Left kidney (tissue), 2 donors: ENCODE results near the gene ARHGAP35. TPM values are rescaled to one million over a fixed set of nuclear protein-coding genes. Genes with fewer than 3 reads are reported as not detected.
A peak's percentile ranks its signal among the peaks of the same experiment; 100 is the strongest.
"Not testable (repeated sequence)": the region's sequence is repeated elsewhere in the genome, so short reads cannot be mapped to it uniquely, and the experiment has no call there.

Source experiments
- DNase-seq: peaks from one replicate; pipeline ENCODE4 v3.0.0-alpha.2; 2013
- polyA plus RNA-seq: library from polyadenylated mRNA; unstranded; fragments of 120-200 nt; gene quantifications from one replicate; pipeline ENCODE4 v1.2.1, GENCODE V29; 2013; ENCODE audit not compliant: insufficient read length

Gene ARHGAP35
- polyA plus RNA-seq, 1 donor: 51.4 TPM

DNA sequence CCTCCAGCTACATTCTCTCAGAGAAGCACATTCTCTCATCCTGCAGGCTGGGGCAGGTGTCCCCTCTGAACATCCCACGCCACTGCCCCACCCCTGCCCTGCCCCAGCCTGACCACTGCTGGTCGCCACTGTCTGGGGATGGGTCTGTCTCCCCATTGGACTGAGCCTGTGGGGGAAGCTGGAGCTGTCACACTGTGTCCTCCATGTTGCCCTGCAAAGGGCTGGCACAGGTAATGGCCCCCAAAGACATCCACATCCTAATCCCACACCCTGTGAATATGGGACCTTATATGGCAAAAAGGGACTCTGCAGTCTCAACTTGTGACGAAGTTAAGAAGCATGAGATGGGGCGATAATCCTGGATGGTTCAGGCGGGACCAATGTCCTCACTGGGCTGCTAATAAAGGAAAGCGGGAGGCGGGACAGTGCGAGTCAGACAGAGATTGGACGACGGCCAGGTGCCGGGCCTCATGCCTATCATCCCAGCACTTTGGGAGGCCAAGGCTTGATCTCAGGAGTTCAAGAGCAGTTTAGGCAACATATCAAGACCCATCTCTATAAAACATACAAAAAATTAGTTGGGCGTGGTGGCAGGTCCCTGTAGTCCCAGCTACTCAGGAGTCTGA is 19.2 kb upstream of the ARHGAP35 start:
- DNase-seq: no peak

DNA sequence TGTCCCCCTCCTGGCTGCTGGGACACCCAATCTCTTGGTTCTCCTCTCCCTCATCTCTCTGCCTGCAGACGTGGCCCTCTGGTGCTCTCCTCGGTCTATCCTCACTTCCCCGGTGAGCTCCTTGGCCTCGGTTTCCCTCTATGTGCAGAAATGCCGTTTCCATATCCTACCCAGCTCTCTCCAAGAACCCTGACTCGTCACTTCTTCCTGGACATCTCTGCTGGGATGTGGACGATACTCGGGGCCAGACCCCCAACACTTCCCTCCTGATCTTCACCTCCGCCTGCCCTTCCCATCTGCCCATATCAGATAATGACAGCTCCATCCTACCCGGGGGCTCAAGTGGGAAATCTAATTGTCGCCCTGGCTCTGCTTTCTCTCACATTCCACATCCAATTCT is 18.0 kb upstream of the ARHGAP35 start:
- DNase-seq: no peak

DNA sequence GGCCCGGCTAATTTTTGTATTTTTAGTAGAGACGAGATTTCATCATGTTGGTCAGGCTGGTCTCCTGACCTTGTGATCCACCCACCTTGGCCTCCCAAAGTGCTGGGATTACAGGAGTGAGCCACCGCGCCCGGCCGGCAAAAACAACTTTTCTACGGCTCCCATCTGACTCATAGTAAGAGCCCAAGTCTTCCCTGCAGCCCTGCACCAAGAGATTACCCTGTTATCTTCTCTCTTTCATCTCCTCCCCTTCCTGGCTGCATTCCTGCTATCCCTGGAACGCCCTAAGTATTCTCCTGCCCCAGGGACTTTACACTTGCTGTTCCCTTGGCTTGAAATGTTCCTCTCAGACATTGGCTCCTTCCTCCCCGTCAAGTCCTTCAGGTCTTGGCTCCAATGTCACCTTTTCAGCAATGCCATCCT is 16.7 kb upstream of the ARHGAP35 start:
- DNase-seq: no peak

DNA sequence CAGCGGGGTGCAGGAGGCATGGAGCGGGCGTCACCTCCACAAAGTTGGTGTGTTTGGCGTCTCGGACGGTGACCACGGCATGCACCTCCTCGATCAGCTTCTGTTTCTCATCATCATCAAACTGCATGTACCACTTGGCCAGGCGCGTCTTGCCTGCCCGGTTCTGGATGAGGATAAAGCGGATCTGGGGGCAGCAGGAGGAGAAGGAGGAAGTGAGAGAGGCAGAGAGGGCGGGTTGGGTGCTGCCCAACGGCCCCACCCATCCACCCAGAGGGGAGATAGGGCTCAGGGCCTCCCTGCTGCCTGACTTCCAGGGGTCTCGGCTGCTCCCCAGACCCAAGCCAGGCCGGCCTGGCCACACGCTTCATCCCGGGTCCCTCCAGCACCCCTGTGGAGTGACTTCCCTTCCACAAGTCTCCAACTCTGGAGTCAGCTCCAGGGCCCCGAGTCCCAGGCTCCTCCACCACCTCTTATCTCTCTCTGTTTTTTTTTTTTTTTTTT is 14.8 kb upstream of the ARHGAP35 start:
- DNase-seq: no peak

DNA sequence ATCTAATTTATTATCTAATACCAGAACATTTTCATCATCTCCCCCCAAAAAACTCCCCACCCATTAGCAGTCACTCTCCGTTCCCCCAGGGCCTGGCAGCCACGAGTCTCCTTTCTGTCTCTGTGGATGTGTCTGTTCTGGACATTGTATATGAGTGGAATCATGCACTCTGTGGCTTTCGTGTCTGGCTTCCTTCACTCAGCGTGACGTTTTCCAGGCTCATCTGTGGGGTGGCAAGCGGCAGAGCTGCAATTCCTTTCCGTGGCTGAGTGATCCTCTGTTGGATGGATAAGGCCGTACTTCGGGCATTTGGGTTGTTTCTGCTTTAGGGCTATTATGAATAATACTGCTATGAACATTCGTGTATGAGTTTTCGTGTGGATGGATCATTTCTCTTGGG is 13.3 kb upstream of the ARHGAP35 start:
- no peak for DNase-seq

GRCh38 chr19:46848389-46848788 is 12.4 kb upstream of the ARHGAP35 start:
- DNase-seq: no peak

DNA sequence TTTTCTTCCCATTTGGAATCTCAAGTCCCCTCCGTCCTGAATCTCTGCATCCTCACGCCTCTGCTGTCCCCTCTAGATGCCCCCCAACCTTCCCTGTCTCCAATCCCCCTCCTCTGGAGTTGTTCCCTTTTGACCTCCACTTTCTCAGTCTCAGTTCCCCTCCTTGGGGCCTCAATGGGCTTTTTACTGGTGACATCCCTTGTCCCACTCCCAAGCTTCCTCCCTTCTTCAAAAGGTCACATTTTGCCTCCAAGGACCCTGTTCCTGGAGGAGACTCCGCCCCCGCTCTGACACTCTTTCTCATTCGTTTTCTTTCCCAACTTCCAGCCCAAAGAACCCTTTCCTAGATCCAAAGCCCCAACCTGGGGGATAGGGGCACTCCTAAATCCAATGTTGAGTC is 11.2 kb upstream of the ARHGAP35 start:
- DNase-seq: no peak

DNA sequence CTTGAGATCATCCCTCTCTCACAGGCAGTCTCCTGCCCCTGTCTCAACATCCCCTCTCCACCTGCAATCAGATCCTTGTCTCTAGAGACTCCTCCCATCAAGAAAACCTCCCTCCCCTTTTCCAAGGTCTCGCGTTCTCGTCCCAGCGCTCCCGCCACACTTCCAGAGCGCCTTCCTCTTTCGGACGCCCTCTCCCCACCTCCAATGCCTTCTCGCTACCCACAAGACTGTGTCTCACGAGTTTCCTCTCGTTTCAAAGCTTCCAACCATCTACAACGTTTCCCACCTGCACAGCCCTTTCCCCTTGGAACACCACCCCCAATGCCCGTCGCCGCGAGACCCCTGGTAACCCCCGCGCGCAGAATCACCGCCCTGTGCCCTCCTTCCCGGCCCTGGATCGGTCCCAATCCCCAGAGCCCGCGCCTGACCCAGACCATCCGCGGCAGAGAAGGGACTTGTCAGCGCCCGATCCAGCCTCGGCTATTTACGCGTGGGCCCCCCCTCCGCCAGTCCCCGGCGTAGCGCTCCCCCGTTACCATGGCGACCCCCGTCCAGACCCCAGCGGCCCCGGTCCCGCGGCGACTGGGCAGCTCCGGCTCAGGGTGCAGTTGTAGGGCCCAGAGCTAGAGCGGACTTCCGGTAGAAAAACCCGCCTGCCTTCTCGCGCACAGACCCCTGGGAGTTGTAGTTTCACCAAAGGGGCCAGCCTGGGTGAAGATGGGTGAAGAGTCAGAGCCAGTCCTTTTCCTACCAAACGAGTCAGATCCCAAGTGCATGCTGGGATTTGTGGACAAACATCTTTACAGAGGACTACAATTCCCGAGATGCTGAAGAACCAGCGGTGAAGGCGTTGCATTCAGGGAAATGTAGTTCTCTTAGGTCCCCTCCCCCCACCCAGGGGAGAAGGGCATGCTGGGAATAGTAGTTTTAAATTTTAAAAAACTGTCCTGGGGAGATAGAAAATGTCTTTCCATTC is 10.3 kb upstream of the ARHGAP35 start, which contains the start of gene AP2S1:
Gene AP2S1, minus strand, starts transcription at position 619 of the 976 bp plus-strand sequence. Its CDS starts 80 bp downstream, at position 539.
- DNase-seq: peak; percentile 99

- no peak for DNase-seq
Measured at GRCh38 chr19:46852830-46853229, 8.0 kb upstream of the ARHGAP35 start.

DNA sequence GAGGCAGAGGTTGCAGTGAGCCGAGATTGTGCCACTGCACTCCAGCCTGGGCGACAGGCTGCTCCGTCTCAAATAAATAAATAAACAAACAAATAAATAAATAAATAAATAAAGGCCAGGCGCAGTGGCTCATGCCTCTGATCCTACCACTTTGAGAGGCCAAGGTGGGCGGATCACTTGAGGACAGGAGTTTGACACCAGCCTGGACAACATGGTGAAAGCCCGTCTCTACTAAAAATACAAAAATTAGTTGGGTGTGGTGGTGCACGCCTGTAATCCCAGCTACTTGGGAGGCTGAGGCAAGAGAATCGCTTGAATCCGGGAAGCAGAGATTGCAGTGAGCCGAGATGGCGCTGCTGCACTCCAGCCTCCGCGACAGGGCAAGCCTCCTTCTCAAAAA is 6.1 kb upstream of the ARHGAP35 start:
- not testable (repeated sequence) for DNase-seq

- peak; percentile 92 for DNase-seq
Measured at GRCh38 chr19:46856062-46857022, 4.5 kb upstream of the ARHGAP35 start.

- no peak for DNase-seq
Measured at GRCh38 chr19:46859637-46860124, 1.1 kb upstream of the ARHGAP35 start.

GRCh38 chr19:46860125-46860845 is 512 bp upstream of the ARHGAP35 start:
- DNase-seq: peak; percentile 96

DNA sequence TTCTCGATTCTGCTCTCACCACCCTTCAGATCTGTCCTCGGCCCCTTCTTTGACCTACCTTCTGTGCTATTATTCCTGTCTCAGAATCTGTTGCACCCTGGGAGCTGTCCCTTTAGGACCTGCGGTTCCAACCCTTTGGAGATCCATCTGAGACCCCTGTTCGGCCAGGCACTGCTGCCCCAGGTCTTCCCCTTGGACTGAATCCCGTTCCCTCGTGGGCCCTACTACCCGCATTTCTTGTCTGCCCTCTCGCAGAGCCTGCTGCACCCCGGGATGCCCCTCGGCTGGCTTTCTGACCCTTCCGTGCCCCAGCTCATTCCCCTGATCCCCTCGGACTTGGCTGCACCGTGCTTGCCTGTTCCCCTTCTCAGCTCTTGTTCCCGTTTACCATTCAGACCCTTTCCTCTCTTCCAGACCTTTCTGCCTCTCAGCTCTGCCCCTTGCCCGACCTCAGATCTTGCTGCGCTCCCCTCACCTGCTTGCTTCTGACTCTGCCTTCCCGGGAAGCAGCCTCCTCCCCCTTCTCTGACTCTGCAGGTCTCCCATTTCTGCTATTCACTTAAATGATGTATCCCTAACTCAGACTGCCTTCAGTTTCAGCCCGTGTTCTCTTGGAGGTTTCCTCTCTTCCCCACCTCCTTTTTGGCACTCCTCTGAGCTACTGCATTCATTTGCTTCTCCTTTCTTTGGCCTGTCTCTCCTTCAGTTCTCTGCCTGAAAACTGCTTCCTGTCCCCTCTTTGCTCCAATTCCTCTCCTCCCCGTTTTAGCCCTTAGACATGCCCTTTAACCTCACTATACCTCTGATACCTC is 1.1 kb downstream of the ARHGAP35 start:
- DNase-seq: no peak

DNA sequence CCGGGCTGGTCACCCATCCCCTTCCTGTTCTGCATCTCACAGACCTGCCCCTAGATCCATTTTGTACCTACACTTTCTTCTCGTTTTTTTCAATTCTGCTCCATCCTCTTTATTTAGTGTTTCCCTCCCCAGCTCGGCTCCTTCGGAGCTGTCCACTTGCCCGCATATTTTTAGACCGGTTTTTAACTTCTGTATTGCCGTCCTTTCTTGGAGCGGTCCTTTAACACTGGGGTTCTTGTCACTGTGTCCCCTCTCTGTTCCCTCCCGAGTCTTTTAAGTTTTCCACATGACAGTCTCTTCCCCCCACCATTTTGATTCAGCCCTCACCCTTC is 1.7 kb downstream of the ARHGAP35 start:
- no peak for DNase-seq

GRCh38 chr19:46862974-46863632 is 2.3 kb downstream of the ARHGAP35 start:
- DNase-seq: no peak

DNA sequence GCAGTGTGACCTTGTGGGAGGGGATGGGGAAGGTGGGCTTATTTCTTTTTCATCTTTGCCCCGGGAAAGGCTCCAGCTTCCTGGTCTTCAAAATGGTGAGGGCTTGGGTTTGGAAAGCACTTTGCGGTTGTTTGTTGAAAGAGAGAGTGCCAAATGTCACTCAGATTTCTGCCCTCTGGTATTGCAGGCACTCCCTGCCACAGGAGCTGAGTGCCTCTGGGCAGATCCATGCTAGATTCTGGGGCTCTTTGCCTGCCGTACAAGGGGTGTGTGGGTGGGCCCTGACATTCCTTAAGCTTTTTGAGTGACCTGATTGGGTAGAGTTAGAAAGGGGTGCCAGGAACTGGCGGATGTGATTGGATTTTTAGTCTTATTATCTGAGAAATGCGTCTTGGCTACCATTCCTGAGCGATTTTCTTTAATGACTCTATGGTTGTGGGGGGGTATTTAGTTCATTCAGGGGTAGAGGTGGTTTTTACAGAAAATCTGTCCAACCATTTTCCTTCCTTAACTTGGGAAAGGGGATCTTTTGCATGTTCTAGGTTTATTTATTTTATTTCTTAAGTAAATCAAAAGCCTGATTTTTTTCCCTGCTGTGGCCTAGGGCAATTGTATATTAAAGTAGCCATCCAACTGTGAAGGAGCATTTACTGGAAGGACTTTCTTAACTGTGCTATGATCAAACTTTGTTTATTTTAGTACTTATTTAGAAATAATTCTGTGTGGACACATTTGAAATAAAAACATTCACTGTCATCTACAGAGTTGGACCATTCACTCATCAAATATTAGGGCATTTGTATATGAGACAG is 3.2 kb downstream of the ARHGAP35 start:
- no peak for DNase-seq

GRCh38 chr19:46866407-46867136 is 5.8 kb downstream of the ARHGAP35 start:
- DNase-seq: no peak
